OCI-LY1 (cell line): ENCODE measurements around the gene CASP10.

ENCODE experiments used
- H2AFZ ChIP-seq: fragments of 200-600 bp; sonication (generic), shearing (Covaris generic); 2 replicates; pipeline ENCODE4 v1.6.0; 2014; ENCODE audit warnings: antibody characterized with exemption, mild to moderate bottlenecking, low read length
- H3F3A ChIP-seq: fragments of 200-600 bp; sonication (generic), shearing (Covaris generic); 2 replicates; pipeline ENCODE4 v1.6.0; 2014; ENCODE audit warnings: mild to moderate bottlenecking, antibody characterized with exemption, low read length, moderate library complexity; ENCODE audit not compliant: insufficient read depth
- H3K27ac ChIP-seq: fragments of 200-600 bp; sonication (generic); 2 replicates; pipeline ENCODE4 v1.5.1; 2014; ENCODE audit warnings: low read length, mixed run types, mild to moderate bottlenecking, low read depth; ENCODE audit not compliant: poor library complexity, severe bottlenecking
- H3K27me3 ChIP-seq: fragments of 200-600 bp; sonication (generic); 2 replicates; pipeline ENCODE4 v1.6.0; 2014; ENCODE audit warnings: antibody characterized with exemption, mild to moderate bottlenecking, low read length, moderate library complexity; ENCODE audit not compliant: insufficient read depth
- H3K36me3 ChIP-seq: fragments of 200-600 bp; sonication (generic); 2 replicates; pipeline ENCODE4 v1.6.1; 2014; ENCODE audit warnings: mild to moderate bottlenecking, antibody characterized with exemption, low read length, moderate library complexity, mixed read lengths; ENCODE audit not compliant: insufficient read depth
- H3K4me1 ChIP-seq: fragments of 200-600 bp; sonication (generic); 2 replicates; pipeline ENCODE4 v1.5.1; 2014; ENCODE audit warnings: mild to moderate bottlenecking, low read length, moderate library complexity; ENCODE audit not compliant: insufficient read depth, severe bottlenecking
- H3K4me2 ChIP-seq: fragments of 200-600 bp; sonication (generic), shearing (Covaris generic); 2 replicates; pipeline ENCODE4 v1.6.1; 2014; ENCODE audit warnings: low read length
- H3K4me3 ChIP-seq: fragments of 200-600 bp; sonication (generic); 2 replicates; pipeline ENCODE4 v1.5.1; 2014; ENCODE audit warnings: low read length, low read depth, mild to moderate bottlenecking, mixed read lengths; ENCODE audit not compliant: poor library complexity, severe bottlenecking
- H3K79me2 ChIP-seq: fragments of 200-600 bp; shearing (Covaris generic); 2 replicates; pipeline ENCODE4 v1.6.1; 2016; ENCODE audit warnings: mixed run types, low read length, mixed read lengths; ENCODE audit not compliant: insufficient read depth
- H3K9ac ChIP-seq: fragments of 200-600 bp; sonication (generic), shearing (Covaris generic); 2 replicates; pipeline ENCODE4 v1.6.1; 2014; ENCODE audit warnings: mild to moderate bottlenecking, low read length, mixed read lengths
- H3K9me2 ChIP-seq: fragments of 200-600 bp; sonication (generic), shearing (Covaris generic); 2 replicates; pipeline ENCODE4 v1.6.1; 2014; ENCODE audit warnings: low read depth, mild to moderate bottlenecking, low read length, mixed read lengths
- H3K9me3 ChIP-seq: fragments of 200-600 bp; shearing (Covaris generic); 2 replicates; pipeline ENCODE4 v1.6.1; 2014; ENCODE audit warnings: low read length, mixed read lengths
- H4K20me1 ChIP-seq: fragments of 200-600 bp; sonication (generic), shearing (Covaris generic); 2 replicates; pipeline ENCODE4 v1.6.0; 2016; ENCODE audit warnings: mild to moderate bottlenecking, low read length; ENCODE audit not compliant: insufficient read depth
- EZH2 ChIP-seq: fragments of 200-600 bp; sonication (generic), shearing (Covaris generic); IDR thresholded peaks from 2 replicates; pipeline ENCODE4 v1.8.0; 2017; ENCODE audit warnings: borderline replicate concordance, mixed run types, mild to moderate bottlenecking, antibody characterized with exemption, low read length, moderate library complexity, mixed read lengths
- TF ChIP-seq, protein P1 (sequence below): fragments of 200-600 bp; sonication (generic), shearing (Covaris generic); IDR thresholded peaks from 2 replicates; pipeline ENCODE4 v1.5.1; 2017; ENCODE audit warnings: mild to moderate bottlenecking, antibody characterized with exemption, low read length, moderate library complexity, mixed read lengths

Gene CASP10

DNA sequence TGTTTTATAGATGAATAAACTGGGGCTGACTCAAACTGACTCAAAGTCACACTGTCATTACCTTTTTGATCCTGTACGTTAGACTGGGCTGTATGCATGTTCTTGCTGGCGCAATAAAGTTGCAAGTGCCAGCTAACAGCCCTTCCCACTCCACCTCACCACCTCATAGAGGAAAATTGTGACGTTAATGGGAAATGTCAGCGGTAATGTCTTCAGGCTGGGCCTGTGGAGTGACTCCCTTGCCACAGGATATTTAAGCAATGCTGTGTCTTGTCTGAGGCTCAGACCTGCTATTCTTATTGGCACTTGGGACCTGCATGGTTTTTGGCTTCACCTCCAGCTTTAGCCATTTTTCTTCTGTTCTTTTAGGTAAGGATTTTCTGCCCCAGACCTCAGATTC lies 25.2 kb upstream of the CASP10 start:
- TF ChIP-seq EZH2: no peak
- TF ChIP-seq, protein P1, sequence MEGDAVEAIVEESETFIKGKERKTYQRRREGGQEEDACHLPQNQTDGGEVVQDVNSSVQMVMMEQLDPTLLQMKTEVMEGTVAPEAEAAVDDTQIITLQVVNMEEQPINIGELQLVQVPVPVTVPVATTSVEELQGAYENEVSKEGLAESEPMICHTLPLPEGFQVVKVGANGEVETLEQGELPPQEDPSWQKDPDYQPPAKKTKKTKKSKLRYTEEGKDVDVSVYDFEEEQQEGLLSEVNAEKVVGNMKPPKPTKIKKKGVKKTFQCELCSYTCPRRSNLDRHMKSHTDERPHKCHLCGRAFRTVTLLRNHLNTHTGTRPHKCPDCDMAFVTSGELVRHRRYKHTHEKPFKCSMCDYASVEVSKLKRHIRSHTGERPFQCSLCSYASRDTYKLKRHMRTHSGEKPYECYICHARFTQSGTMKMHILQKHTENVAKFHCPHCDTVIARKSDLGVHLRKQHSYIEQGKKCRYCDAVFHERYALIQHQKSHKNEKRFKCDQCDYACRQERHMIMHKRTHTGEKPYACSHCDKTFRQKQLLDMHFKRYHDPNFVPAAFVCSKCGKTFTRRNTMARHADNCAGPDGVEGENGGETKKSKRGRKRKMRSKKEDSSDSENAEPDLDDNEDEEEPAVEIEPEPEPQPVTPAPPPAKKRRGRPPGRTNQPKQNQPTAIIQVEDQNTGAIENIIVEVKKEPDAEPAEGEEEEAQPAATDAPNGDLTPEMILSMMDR: no peak
- H3K79me2 ChIP-seq: no peaks in the 10 kb centered on the region
- peak overlapping the region; percentile 79 for H3K27ac ChIP-seq
- H3K4me2 ChIP-seq: peak overlapping the region; percentile 18; the same call in 1 of the 2 replicates
- H3K9me3 ChIP-seq: no peaks in the 10 kb centered on the region
- H4K20me1 ChIP-seq: no peaks in the 10 kb centered on the region
- no peak overlapping the region; the same call in 1 of the 2 replicates for H3K9ac ChIP-seq
- no peaks in the 10 kb centered on the region for H3K9me2 ChIP-seq
- no peak overlapping the region for H2AFZ ChIP-seq
- no peaks in the 10 kb centered on the region for H3F3A ChIP-seq
- no peaks in the 10 kb centered on the region for H3K27me3 ChIP-seq
- H3K4me3 ChIP-seq: no peak overlapping the region
- H3K36me3 ChIP-seq: peaks cover 60% of the 10 kb centered on the region
- peaks cover 30% of the 10 kb centered on the region for H3K4me1 ChIP-seq

DNA sequence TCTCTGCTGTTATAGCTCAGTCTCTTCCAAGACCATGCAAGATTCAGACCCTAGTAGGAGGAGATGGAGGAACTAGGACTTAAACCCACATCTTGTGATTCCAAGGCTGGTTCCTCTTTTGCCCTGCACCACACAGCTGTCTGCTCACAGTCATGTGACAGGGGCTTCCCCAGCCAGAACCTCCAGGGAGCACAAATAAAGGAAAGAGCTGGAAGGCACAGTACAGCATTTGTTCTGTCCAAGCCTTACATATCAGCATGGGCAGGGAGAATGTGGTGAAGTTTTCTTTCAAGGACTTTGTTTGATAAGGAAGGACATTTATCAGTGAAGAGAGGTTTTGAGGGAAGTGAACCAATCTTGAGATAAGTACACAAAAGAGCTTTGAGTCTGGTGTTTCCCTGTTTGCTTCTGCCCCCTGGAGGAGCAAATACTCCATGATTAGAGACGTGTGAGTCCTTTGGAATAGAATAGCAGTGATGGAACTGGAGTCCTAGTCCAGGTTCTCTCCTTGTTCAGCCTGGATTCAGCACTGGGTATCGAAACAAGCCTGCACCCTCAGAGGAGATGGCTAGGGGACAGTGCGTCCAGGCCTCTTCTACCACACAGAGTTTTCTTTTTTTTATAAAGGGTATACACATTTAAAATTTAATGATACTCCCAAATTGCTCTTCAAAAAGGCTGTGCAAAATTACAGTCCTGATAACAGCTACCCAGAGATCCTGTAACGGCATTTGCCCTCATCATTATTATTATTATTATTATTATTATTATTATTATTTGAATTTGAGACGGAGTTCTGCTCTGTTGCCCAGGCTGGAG lies 24.6 kb upstream of the CASP10 start:
- H4K20me1 ChIP-seq: no peaks in the 10 kb centered on the region
- TF ChIP-seq, protein P1: peak; percentile 75
- no peak for TF ChIP-seq EZH2
- no peaks in the 10 kb centered on the region for H3K79me2 ChIP-seq
- no peaks in the 10 kb centered on the region for H3F3A ChIP-seq
- H3K4me1 ChIP-seq: peaks cover 30% of the 10 kb centered on the region
- peak overlapping the region; percentile 18; the same call in 1 of the 2 replicates for H3K4me2 ChIP-seq
- no peak overlapping the region; the same call in 1 of the 2 replicates for H3K9ac ChIP-seq
- no peaks in the 10 kb centered on the region for H3K9me2 ChIP-seq
- no peaks in the 10 kb centered on the region for H3K9me3 ChIP-seq
- H3K4me3 ChIP-seq: no peak overlapping the region
- H3K27me3 ChIP-seq: no peaks in the 10 kb centered on the region
- no peak overlapping the region for H2AFZ ChIP-seq
- H3K36me3 ChIP-seq: peaks cover 60% of the 10 kb centered on the region
- peak overlapping the region; percentile 79 for H3K27ac ChIP-seq

DNA sequence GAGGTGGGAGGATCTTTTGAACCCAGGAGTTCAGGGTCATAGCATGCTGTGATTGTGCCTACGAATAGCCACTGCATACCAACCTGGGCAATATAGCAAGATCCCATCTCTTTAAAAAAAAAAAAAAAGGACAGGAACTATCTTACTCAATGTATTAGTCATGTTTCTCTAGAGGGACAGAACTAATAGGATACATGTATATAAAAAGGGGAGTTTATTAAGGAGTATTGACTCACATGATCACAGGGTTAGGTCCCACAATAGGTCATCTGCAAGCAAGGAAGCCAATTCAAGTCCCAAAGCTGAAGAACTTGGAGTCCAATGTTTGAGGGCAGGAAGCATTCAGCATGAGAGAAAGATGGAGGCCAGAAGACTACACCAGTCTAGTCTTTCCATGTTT lies 18.8 kb upstream of the CASP10 start:
- TF ChIP-seq EZH2: no peak
- TF ChIP-seq, protein P1: no peak
- no peaks in the 10 kb centered on the region for H3K27me3 ChIP-seq
- no peak overlapping the region for H3K4me3 ChIP-seq
- H3K9me2 ChIP-seq: no peaks in the 10 kb centered on the region
- no peaks in the 10 kb centered on the region for H3K4me1 ChIP-seq
- no peak overlapping the region for H3K9ac ChIP-seq
- H3K36me3 ChIP-seq: peaks cover 70% of the 10 kb centered on the region
- no peaks in the 10 kb centered on the region for H3K79me2 ChIP-seq
- no peaks in the 10 kb centered on the region for H3F3A ChIP-seq
- no peak overlapping the region for H2AFZ ChIP-seq
- no peak overlapping the region for H3K4me2 ChIP-seq
- H4K20me1 ChIP-seq: no peaks in the 10 kb centered on the region
- no peak overlapping the region for H3K27ac ChIP-seq
- H3K9me3 ChIP-seq: peaks cover 3% of the 10 kb centered on the region
